Left hindlimb (tissue), 1 donor: Measurements from ENCODE around the gene CNFN.
A peak's percentile ranks its signal among the peaks of the same experiment; 100 is the strongest.

Source experiments
- DNase-seq: peaks from one replicate; pipeline ENCODE4 v3.0.0-alpha.2; 2018

Gene CNFN

GRCh38 chr19:42389899-42390298, at the start of gene CNFN:
CNFN (minus strand) TSS chr19:42390297; CDS start chr19:42389037, 1,260 bp downstream.
- DNase-seq: no peak

- DNase-seq: no peak
Observed at GRCh38 chr19:42436006-42436405, 45.9 kb upstream of the CNFN start.

- DNase-seq: no peak
Observed at GRCh38 chr19:42435316-42435715, 45.2 kb upstream of the CNFN start.

- peak; percentile 67 for DNase-seq
Observed at GRCh38 chr19:42433503-42434260, 43.6 kb upstream of the CNFN start.

- no peak for DNase-seq
Observed at GRCh38 chr19:42431486-42431885, 41.4 kb upstream of the CNFN start.

- DNase-seq: no peak
Observed at GRCh38 chr19:42428676-42429075, 38.6 kb upstream of the CNFN start.

- no peak for DNase-seq
Observed at GRCh38 chr19:42427313-42427712, 37.2 kb upstream of the CNFN start, which contains the start of gene LIPE. LIPE (minus strand) TSS chr19:42427388; CDS start chr19:42427149, 239 bp downstream.

- DNase-seq: no peak
Observed at GRCh38 chr19:42426643-42427042, 36.5 kb upstream of the CNFN start.

- no peak for DNase-seq
Observed at GRCh38 chr19:42424712-42425131, 34.6 kb upstream of the CNFN start.

GRCh38 chr19:42424345-42424707, 34.2 kb upstream of the CNFN start:
- DNase-seq: no peak

GRCh38 chr19:42423462-42424344, 33.6 kb upstream of the CNFN start:
- peak; percentile 91 for DNase-seq

- DNase-seq: no peak
Observed at GRCh38 chr19:42422901-42423461, 32.9 kb upstream of the CNFN start.

GRCh38 chr19:42422092-42422900, 32.2 kb upstream of the CNFN start:
- no peak for DNase-seq

GRCh38 chr19:42421591-42422031, 31.5 kb upstream of the CNFN start:
- DNase-seq: no peak

GRCh38 chr19:42421101-42421500, 31.0 kb upstream of the CNFN start:
- DNase-seq: no peak

- DNase-seq: no peak
Observed at GRCh38 chr19:42420055-42420544, 30.0 kb upstream of the CNFN start.

GRCh38 chr19:42419309-42419708, 29.2 kb upstream of the CNFN start:
- DNase-seq: no peak

- no peak for DNase-seq
Observed at GRCh38 chr19:42412661-42413076, 22.6 kb upstream of the CNFN start.

- DNase-seq: no peak
Observed at GRCh38 chr19:42412227-42412626, 22.1 kb upstream of the CNFN start.

GRCh38 chr19:42411581-42412178, 21.6 kb upstream of the CNFN start:
- no peak for DNase-seq

- no peak for DNase-seq
Observed at GRCh38 chr19:42410371-42410770, 20.3 kb upstream of the CNFN start.

- DNase-seq: no peak
Observed at GRCh38 chr19:42409477-42409876, 19.4 kb upstream of the CNFN start.
